Mesenchymal stem cell (in vitro differentiated cells and primary cell): Measurements from ENCODE around the gene REL.

Source experiments
- DNase-seq: peaks from one replicate; pipeline ENCODE4 v3.0.0-alpha.2; 2013
- H2AFZ ChIP-seq: one replicate; pipeline ENCODE4 v1.6.1; 2013; ENCODE audit warnings: low read depth, mild to moderate bottlenecking, control low read depth, inconsistent platforms, low read length, moderate library complexity
- H2AK5ac ChIP-seq: 2 replicates; pipeline ENCODE4 v1.6.1; 2013; ENCODE audit warnings: low read length, moderate library complexity, mild to moderate bottlenecking, inconsistent platforms; ENCODE audit not compliant: severe bottlenecking
- H2BK120ac ChIP-seq: one replicate; pipeline ENCODE4 v1.6.1; 2013; ENCODE audit warnings: low read depth, mild to moderate bottlenecking, inconsistent platforms, low read length, moderate library complexity
- H2BK12ac ChIP-seq, 2 experiments: one replicate each; pipeline ENCODE4 v1.6.1; 2013; ENCODE audit warnings: inconsistent platforms in 2 of 2, low read length in 2 of 2, mild to moderate bottlenecking in 2 of 2, moderate library complexity in 2 of 2, control low read depth in 1 of 2
- H2BK15ac ChIP-seq: one replicate; pipeline ENCODE4 v1.6.1; 2013; ENCODE audit warnings: mild to moderate bottlenecking, low read depth, inconsistent platforms; ENCODE audit not compliant: poor library complexity, severe bottlenecking
- H2BK5ac ChIP-seq: 2 replicates; pipeline ENCODE4 v1.6.1; 2013; ENCODE audit warnings: low read depth, mild to moderate bottlenecking, low read length, control low read depth, inconsistent platforms; ENCODE audit not compliant: poor library complexity, severe bottlenecking
- H3K14ac ChIP-seq, 2 experiments: one replicate each; pipeline ENCODE4 v1.6.1; 2013; ENCODE audit warnings: inconsistent platforms in 2 of 2, low read length in 2 of 2, control low read depth in 1 of 2, mild to moderate bottlenecking in 1 of 2, moderate library complexity in 1 of 2
- H3K18ac ChIP-seq, 2 experiments: one replicate each; pipeline ENCODE4 v1.6.1; 2013; ENCODE audit warnings: inconsistent platforms in 2 of 2, low read length in 2 of 2, control low read depth in 1 of 2, low read depth in 1 of 2, mild to moderate bottlenecking in 1 of 2
- H3K23ac ChIP-seq, 2 experiments: one replicate each; pipeline ENCODE4 v1.6.1; 2013; ENCODE audit warnings: inconsistent platforms in 2 of 2, low read length in 2 of 2, mild to moderate bottlenecking in 2 of 2, moderate library complexity in 2 of 2, control low read depth in 1 of 2
- H3K27ac ChIP-seq: 2 replicates; pipeline ENCODE4 v1.5.1; 2013; ENCODE audit warnings: mild to moderate bottlenecking, moderate library complexity, low read length, control low read depth, inconsistent platforms; ENCODE audit not compliant: poor library complexity, severe bottlenecking
- H3K27me3 ChIP-seq, 2 experiments: 2 replicates each; pipeline versions ENCODE4 v1.6.1 to v1.7.0; 2013; ENCODE audit warnings: low read length in 2 of 2, mild to moderate bottlenecking in 2 of 2, moderate library complexity in 2 of 2, control low read depth in 1 of 2, inconsistent platforms in 1 of 2; ENCODE audit not compliant: control insufficient read depth in 1 of 2, insufficient read depth in 1 of 2
- H3K36me3 ChIP-seq, 2 experiments: 2 replicates each; pipeline versions ENCODE4 v1.6.1 to v1.7.0; 2013; ENCODE audit warnings: low read length in 2 of 2, control low read depth in 1 of 2, inconsistent platforms in 1 of 2, low read depth in 1 of 2, mild to moderate bottlenecking in 1 of 2; ENCODE audit not compliant: insufficient read depth in 2 of 2, control insufficient read depth in 1 of 2
- H3K4ac ChIP-seq, 2 experiments: one replicate each; pipeline ENCODE4 v1.6.1; 2013; ENCODE audit warnings: inconsistent platforms in 2 of 2, low read length in 2 of 2, mild to moderate bottlenecking in 2 of 2, moderate library complexity in 2 of 2, control low read depth in 1 of 2, low read depth in 1 of 2
- H3K4me1 ChIP-seq: 2 replicates; pipeline ENCODE4 v1.6.1; 2013; ENCODE audit warnings: low read depth, low read length, control low read depth; ENCODE audit not compliant: control insufficient read depth, insufficient read depth
- H3K4me2 ChIP-seq: 2 replicates; pipeline ENCODE4 v1.6.1; 2013; ENCODE audit warnings: low read length, mild to moderate bottlenecking, inconsistent platforms; ENCODE audit not compliant: poor library complexity, severe bottlenecking
- H3K4me3 ChIP-seq, 2 experiments: 2 replicates each; pipeline versions ENCODE4 v1.5.1 to v1.7.0; 2013; ENCODE audit warnings: low read length in 2 of 2, mild to moderate bottlenecking in 2 of 2, control low read depth in 1 of 2, low read depth in 1 of 2; ENCODE audit not compliant: insufficient read depth in 1 of 2
- H3K79me1 ChIP-seq: replicated peaks from 2 replicates; pipeline ENCODE4 v1.6.1; 2013; ENCODE audit warnings: mild to moderate bottlenecking, control low read depth, low read length, inconsistent platforms; ENCODE audit not compliant: poor library complexity, severe bottlenecking
- H3K9ac ChIP-seq: 2 replicates; pipeline ENCODE4 v1.7.0; 2013; ENCODE audit warnings: mild to moderate bottlenecking, low read length, moderate library complexity
- H3K9me3 ChIP-seq: 2 replicates; pipeline ENCODE4 v1.7.0; 2013; ENCODE audit warnings: mild to moderate bottlenecking, low read length; ENCODE audit not compliant: control insufficient read depth
- H4K8ac ChIP-seq: one replicate; pipeline ENCODE4 v1.6.1; 2013; ENCODE audit warnings: inconsistent platforms, mild to moderate bottlenecking, low read length, moderate library complexity
- H4K91ac ChIP-seq: one replicate; pipeline ENCODE4 v1.6.1; 2013; ENCODE audit warnings: mild to moderate bottlenecking, low read length, inconsistent platforms
- WGBS: methylation state at CpG from one replicate; pipeline ENCODE4 v1.1.7; 2013; ENCODE audit warnings: mixed read lengths; 5-methylcytosine and 5-hydroxymethylcytosine counted together

REL gene

DNA sequence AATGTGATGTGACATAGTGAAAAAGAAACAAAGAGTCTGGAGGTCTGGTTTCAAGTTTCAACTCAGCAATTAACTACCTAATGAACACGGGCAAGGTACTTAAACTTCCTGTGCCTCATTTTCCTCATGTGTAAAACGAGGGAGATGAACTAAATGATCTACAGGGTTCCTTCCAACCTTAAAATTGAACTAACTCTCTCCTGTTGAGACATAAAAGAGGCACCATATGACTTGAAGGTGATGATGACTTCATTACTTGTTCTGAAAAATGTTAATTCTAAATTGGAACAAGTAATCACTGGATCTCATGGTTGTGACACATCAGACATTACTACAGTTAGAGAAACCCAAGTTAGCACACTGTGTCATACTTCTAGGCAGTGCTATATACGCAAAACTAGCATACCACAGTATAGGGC is 8.9 kb upstream of the REL start:
- no peak overlapping the region for H3K18ac ChIP-seq
- H3K9me3 ChIP-seq, result no peaks in the 10 kb centered on the region
- H3K27ac ChIP-seq, result no peak overlapping the region
- no peaks in the 10 kb centered on the region for H3K36me3 ChIP-seq
- DNase-seq, result peak; percentile 9
- no peaks in the 10 kb centered on the region for H3K27me3 ChIP-seq
- H3K4me1 ChIP-seq, result no peaks in the 10 kb centered on the region
- no peak overlapping the region for H2BK5ac ChIP-seq
- H3K4me2 ChIP-seq, result no peak overlapping the region
- no peak overlapping the region for H3K23ac ChIP-seq
- H2BK12ac ChIP-seq, result no peak overlapping the region
- H3K4ac ChIP-seq, result no peak overlapping the region
- H3K79me1 ChIP-seq, result no peaks in the 10 kb centered on the region
- no peak overlapping the region for H2BK15ac ChIP-seq
- no peak overlapping the region for H2BK120ac ChIP-seq
- H3K4me3 ChIP-seq, result no peak overlapping the region
- H3K14ac ChIP-seq, result no peak overlapping the region
- H4K91ac ChIP-seq, result no peak overlapping the region
- H2AFZ ChIP-seq, result no peak overlapping the region
- H2AK5ac ChIP-seq, result no peak overlapping the region
- WGBS, result 80% methylated on average over 1 of the region's 3 CpGs
- H3K9ac ChIP-seq, result no peak overlapping the region
- no peak overlapping the region for H4K8ac ChIP-seq

DNA sequence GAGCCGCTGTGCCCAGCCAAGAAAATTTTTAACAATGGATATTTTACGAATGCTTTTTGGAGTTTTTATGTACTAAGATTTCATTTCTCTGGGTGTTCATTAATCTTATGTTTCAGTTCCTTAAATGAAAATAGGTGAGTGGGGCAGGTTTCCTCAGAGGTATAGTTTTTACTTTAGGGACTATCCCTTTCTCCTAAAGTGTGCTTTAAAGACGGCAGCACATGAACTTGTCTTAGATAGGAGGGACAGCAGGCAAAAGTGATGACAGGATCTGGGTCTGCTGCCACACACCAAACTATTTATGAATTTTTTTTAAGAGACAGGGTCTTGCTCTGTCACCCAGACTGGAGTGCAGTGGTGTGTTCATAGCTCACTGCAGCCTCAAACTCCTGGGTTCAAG is 8.0 kb upstream of the REL start:
- H3K4ac ChIP-seq, result no peak overlapping the region
- no peak overlapping the region for H2BK15ac ChIP-seq
- H4K8ac ChIP-seq, result no peak overlapping the region
- no peak overlapping the region for H3K4me3 ChIP-seq
- H2AK5ac ChIP-seq, result no peak overlapping the region
- no peak overlapping the region for H3K23ac ChIP-seq
- no peak overlapping the region for H4K91ac ChIP-seq
- H3K14ac ChIP-seq, result no peak overlapping the region
- no peaks in the 10 kb centered on the region for H3K27me3 ChIP-seq
- H3K27ac ChIP-seq, result no peak overlapping the region
- no peak overlapping the region for H2BK5ac ChIP-seq
- no peak overlapping the region for H3K18ac ChIP-seq
- H2BK12ac ChIP-seq, result no peak overlapping the region
- no peak overlapping the region for H2AFZ ChIP-seq
- H3K36me3 ChIP-seq, result no peaks in the 10 kb centered on the region
- H3K9me3 ChIP-seq, result no peaks in the 10 kb centered on the region
- no peak for DNase-seq
- no peak overlapping the region for H3K9ac ChIP-seq
- no peak overlapping the region for H2BK120ac ChIP-seq
- H3K4me2 ChIP-seq, result no peak overlapping the region
- no peaks in the 10 kb centered on the region for H3K4me1 ChIP-seq
- WGBS, result 100% methylated on average over 2 of the region's 3 CpGs
- no peaks in the 10 kb centered on the region for H3K79me1 ChIP-seq

DNA sequence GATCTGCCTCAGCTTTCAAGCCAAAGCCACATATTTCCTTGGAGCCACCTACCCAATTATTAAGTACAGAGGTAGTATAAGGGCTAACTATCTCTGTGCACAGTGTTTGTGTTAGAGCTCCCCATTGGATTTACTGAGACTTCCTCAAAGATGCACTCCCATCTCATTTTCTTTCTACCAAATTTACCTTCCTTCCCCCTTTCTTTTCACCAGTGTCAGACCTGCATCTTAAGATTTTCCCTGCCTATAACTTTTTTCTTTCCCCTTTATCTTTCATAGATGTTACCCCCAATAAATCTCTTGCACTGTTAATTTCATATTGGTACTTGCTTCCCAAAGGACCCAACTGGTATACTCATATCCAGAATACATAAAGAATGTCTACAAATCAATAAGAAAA is 5.9 kb upstream of the REL start:
- Histone ChIP-seq H3K18ac (no peak overlapping the region), H3K9me3 (no peaks in the 10 kb centered on the region), H2AK5ac (no peak overlapping the region), H3K4me2 (no peak overlapping the region), H2BK5ac (no peak overlapping the region), H3K4me3 (no peak overlapping the region), H2AFZ (no peak overlapping the region), H3K27me3 (no peaks in the 10 kb centered on the region), H4K91ac (no peak overlapping the region), H2BK120ac (no peak overlapping the region), H2BK15ac (no peak overlapping the region), H3K9ac (no peak overlapping the region), H3K23ac (no peak overlapping the region), H2BK12ac (no peak overlapping the region), H3K27ac (no peak overlapping the region), H3K36me3 (no peaks in the 10 kb centered on the region), H3K4ac (no peak overlapping the region), H4K8ac (no peak overlapping the region), H3K79me1 (no peaks in the 10 kb centered on the region), H3K14ac (no peak overlapping the region), H3K4me1 (no peaks in the 10 kb centered on the region)
- DNase-seq, result no peak

DNA sequence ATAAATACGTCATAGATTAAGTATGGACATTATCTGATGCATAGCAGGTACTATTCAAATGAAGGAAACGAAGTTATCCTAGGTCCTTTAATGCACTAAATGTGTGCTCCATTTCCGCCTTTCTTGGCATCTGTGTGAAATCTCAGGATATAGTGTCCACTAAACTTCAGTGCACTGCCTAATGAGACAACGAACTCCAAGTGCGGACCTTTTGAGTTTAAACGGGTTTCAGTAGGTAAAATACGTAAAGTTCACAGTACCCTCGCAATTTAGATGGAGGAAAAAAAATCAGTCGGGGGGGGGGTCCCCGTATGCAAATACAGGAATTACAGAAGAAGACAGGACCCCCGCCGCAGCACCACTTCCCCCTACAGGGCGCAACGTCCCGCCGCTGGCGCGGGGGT is 729 bp upstream of the REL start:
- WGBS, result 28% methylated on average over 3 of the region's 18 CpGs

More for the DNA sequence above, 729 bp upstream of the REL start:
- H3K14ac ChIP-seq, result no peak overlapping the region
- H2BK5ac ChIP-seq, result no peak overlapping the region
- no peak for DNase-seq
- peak overlapping the region; percentile 80 to 85 for H3K18ac ChIP-seq
- H2AFZ ChIP-seq, result peak overlapping the region; percentile 97
- no peak overlapping the region for H2AK5ac ChIP-seq
- no peak overlapping the region for H3K23ac ChIP-seq
- peak overlapping the region; percentile 85 for H2BK120ac ChIP-seq
- H4K8ac ChIP-seq, result peak overlapping the region; percentile 89
- no peak overlapping the region for H4K91ac ChIP-seq
- H3K27me3 ChIP-seq, result no peaks in the 10 kb centered on the region
- peak overlapping the region; percentile 68 for H3K27ac ChIP-seq
- peak overlapping the region; percentile 98 for H3K9ac ChIP-seq
- H3K36me3 ChIP-seq, result no peaks in the 10 kb centered on the region
- H3K4me3 ChIP-seq, result peak overlapping the region; percentile 91 to 92
- peak overlapping the region; percentile 81 to 85 for H3K4ac ChIP-seq
- no peaks in the 10 kb centered on the region for H3K9me3 ChIP-seq
- peak overlapping the region; percentile 73 for H3K4me2 ChIP-seq
- H3K4me1 ChIP-seq, result peaks cover 2% of the 10 kb centered on the region
- peak overlapping the region; percentile 95 for H2BK15ac ChIP-seq
- peaks cover 6% of the 10 kb centered on the region for H3K79me1 ChIP-seq
- H2BK12ac ChIP-seq, result no peak overlapping the region
